Endothelial cell of hepatic sinusoid (primary cell): Measurements from ENCODE around the gene IP6K3.

Source experiments
- in situ Hi-C: cut with HindIII; loops from 2 replicates; pipeline ENCODE4 v1.10.0; 2017; ENCODE audit warnings: low sequenced_read_pairs

IP6K3 gene

DNA sequence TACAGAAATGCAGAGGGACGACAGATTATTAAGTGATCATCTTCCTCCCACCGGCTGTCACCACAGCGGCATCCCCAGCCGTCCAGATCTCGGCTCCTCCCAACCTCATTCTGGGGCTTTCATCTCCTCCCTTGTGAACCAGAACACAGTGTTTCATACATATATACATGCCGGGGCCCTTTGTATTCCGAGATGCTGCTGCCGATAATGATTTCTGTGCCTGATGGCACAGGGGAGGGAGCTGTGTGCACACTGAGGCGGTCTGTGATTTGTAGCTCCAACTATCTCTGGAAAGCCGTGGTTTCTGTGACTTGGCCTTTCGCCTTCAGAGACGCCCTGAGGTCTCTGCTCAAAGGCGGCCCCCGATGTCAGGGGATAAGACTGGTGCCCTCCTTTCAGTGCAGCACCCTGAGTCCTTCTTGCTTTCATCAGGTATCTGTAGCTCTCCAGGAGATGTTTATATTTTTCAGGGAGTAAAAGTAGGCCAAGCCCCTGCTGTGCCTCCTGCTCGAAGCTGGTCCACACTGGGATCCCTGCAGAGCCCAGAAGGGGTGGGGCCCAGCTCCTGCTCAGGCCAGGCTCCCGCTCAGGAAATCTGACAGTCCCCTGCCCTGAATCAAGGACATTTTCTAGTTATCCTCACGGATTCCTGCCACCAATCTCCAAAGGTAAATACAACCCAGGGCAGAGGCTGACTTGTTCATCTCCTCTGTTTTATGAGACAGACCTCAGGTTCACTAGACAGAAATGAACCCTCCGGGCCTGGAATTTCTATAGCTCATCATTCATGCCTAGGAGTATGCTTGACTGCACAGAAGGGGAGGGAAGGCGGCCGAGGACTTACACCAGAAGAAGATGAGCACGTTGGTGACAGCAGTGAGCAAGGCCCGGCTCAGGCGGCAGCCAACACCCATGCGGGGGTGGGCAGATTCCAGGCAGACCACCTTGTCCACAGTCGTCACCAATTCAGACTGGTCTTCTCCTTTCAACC, 31.0 kb upstream of the IP6K3 start:
- in situ Hi-C loops, result no loop called here

DNA sequence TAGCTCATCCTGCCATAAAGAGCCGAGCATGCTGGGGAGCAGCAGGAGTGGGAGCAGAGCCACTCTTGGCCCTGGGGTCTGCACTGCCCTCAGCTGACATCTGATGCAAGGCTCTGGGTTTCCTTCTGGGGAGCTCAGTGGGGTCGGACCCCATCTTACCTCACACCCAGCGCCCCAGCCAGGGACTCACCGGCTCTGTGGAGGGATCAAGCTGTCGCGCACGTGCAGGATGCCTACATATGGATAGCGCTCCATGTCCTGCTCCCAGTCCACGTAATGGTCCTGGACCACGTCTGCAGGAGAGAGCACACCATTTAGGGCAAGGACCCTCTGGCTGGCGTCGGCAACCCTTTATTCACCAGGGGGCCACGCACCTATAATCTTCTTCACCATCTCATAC, 30.1 kb upstream of the IP6K3 start:
- in situ Hi-C loops, result no loop called here

DNA sequence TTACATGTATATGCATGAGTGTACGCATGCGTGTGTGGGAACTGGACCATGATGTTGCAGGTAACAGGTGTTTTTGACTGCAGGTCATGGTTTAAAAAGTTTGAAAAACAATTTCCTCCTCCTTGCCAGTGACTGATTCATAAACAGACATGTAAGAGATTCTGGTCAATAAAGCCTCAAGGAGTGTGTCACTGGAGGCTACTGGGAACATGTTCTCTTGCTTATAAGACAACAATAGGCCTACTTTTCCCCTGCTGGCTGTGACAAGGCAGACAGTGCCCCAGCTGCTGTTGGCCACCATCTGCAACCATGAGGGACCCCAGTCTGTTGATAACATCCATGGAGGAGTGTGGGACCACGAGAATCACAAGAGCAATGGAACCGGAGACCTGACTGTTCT, 29.5 kb upstream of the IP6K3 start:
- in situ Hi-C loops, result no loop called here

DNA sequence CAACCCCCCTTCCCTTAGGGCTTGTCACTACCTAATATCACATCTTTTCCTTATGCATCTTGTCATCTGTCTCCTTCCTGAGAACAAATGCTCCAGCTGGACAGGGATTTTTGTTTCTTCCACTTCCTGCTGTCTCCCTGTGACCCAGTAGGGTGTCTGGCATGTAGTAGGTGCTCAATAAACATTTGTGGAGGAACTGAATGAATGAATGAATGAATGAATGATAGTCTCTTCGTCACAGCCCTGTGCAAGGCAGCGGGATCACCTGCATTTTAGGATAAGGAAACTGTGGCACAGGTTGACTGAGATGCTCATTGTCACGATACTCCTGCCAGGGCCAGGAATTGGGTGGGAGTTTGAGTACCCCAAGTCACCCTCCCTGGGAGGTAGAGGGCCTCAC, 28.1 kb upstream of the IP6K3 start:
- in situ Hi-C loops, result loop anchor here (25.0 kb wide), 1 partner anchor 363 kb away; the partner anchor contains the start of gene GRM4

DNA sequence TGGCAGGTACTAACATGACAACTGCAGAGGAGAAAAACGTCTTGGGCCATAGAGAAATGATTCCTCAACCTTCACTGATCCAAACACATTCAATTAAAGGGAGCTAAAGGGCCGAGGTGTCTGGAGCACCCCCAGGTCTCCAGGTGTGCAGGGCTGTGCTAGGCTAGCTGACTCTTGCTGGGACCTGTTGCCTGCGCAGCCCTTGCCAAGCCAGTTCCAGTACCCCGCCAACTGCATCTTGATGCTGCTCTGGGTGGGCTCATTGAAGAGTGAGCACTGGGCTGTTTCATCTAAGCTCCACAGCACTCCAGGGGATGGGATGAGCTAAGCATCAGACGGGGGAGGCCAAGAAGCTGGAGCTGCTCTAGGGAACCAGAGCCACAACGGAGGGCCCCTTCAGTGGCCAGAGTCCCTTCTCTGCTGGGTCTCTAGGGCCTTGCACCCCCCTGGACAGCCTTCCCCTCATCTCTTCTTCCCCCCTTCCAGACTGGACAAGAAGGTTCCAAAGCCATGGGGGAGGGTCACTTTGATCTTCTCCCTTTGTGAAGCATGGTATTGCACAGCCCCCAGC, 26.3 kb upstream of the IP6K3 start:
- in situ Hi-C loops, result loop anchor here (25.0 kb wide), 1 partner anchor 364 kb away; the partner anchor contains the start of gene GRM4

DNA sequence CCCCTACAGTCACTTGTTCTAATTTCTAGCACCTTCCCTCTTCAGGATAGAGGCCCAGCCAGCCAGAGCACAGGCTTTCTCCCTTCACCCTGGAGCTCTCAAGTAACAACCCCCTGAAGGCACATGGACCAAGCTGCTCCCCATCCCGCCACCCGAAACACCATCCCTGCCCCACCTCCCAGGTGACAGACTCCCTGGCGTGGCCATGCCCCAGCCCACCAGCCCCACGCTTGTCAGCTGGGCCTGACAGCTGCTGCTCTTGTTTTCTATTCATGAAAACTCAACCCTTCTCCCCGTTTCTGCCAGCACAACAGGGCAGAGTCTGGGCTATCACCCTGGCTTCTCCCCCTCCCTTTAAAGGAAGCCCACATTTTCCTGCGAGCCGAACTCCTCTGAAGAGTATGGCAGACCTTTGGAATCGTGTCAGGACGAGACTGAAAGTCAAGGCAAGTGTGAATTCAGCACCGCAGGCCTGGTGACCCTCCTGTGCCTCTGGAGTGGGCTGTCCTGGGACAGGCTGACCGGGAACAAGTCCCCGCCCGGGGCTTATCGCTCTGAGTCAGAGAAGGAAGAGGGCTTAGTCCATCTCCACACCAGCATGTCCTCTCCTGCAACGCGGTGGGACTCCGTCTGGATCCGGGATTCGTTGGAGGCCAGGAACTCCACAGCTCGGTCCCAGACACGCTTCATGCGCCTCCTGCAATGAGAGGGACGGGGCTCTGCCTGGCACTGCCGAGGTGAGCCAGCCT, 25.6 kb upstream of the IP6K3 start:
- in situ Hi-C loops, result loop anchor here (25.0 kb wide), 1 partner anchor 365 kb away; the partner anchor contains the start of gene GRM4

DNA sequence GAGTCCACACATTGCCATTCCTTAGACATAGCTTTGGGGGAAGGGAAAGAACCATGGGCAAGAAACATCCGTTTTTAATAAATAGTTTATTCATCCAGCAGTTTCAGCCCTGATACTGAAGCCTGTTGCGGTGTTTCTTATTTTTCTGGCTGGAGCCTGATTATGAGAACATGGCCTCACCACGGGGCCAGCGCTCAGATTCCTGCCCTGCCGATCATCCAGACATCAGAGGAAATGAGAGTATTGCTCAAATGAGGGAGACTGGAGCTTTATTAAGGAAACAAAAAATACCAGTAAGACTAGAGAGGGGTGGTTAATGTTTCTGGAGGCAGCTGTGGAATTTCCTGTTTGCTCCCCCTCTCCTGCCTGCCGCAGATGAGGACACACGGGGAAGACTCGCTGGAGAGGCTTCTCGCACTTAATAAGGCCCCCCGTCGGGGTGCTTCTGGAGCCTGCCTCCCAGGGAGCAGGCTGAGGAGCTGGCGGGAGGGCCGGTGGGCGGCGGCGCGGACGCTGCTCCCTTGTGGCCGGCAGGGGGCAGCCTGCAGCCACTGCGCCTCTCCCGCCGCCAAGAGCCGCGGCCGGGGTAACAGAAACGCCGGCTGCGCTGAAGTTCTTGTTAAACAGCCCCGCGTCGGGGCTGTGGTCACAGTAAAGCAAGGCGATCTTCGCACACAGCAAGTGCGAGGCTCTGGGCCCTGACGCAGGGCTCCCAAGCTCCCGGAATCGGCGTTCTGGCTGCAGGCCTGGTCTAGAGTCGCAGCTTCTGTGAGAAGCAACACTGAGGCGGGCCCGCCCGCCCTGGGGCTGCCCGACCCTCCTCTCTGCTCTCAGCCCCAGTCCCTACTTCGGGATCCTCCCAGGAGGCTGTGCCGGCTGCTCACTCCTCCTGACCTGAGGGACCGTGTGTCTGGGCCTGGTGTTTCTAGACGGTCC, 24.7 kb upstream of the IP6K3 start:
- in situ Hi-C loops, result loop anchor here (25.0 kb wide), 1 partner anchor 366 kb away; the partner anchor contains the start of gene GRM4

DNA sequence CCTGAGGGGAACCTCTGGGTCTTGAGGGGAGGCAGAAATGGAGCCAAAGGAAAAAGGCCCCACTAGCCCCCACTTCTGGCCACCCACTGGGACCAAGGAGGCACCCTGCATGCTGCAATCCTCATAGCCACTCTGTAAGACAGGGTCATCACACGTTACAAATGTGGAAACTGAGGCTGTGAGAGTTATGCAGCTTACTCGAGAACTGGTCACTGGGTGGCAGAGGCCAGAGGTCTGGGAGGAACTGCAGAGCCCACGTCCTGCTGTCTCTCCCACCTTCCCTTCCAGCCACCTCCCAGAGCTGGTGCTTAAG, 24.1 kb upstream of the IP6K3 start:
- in situ Hi-C loops, result loop anchor here (25.0 kb wide), 1 partner anchor 367 kb away; the partner anchor contains the start of gene GRM4

DNA sequence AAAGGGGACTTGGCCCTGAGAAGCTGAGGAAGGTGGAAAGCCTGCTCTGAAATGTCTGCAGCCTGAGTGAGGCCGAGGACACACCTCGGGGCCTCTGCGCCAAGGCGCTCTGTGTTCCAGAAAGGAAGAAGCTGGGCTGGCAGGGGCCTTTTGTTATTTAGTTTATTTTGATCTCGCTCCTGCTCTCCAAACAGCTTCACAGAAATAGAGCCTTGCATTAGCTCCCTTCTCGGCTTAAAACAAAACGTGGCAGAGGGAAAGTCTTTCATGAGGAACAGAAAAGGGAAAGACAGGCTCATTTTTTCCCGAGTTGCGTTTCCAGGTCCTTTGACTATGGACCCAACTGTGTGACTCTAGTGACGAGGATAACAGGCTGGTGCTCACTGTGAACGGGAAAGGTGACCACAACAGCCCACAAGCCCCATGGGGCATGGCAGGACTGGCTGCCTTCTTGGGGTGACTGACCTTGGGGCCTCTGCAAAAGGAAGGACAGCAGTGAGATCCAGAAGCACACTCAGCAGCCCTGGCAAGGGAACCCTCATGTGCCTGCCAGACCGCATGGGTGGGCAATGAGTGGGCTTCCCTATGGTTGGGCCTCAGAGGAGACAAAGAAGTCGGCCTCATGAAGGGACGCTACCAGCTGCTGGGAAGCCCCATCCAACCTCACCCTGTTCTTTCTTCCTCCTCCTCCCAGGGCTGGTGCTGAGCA, 23.6 kb upstream of the IP6K3 start:
- in situ Hi-C loops, result loop anchor here (25.0 kb wide), 1 partner anchor 367 kb away; the partner anchor contains the start of gene GRM4

DNA sequence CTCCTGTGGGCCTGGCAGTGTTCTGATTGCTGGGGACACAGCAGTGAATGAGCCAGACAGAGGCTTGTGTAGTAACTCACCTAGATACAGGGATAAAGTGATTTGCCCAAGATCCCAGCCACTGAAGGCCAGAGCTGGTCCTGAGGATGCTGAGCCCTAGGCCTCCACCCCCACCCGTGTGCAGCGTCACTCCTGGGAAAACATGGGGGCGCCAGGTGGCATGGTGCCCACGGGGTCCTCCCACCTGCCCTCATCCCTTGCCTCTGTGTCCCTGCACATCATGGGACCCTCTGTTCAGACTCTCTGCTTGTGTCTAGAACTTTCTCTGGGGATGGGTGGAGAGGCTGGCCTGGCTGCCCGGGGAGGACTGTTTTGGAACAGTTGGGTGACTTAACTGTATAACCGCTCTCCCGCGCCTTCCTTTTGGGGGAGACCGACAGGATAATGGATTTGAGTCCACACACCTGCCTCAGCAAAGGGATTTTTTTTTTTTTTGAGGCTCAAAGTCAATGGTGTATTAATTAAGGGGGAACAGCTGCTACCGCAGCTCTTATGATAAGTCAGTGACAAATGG, 22.6 kb upstream of the IP6K3 start:
- in situ Hi-C loops, result loop anchor here (5.0 to 25.0 kb wide), 2 partner anchors 178 to 368 kb away; partner anchors contain the start of gene GRM4

DNA sequence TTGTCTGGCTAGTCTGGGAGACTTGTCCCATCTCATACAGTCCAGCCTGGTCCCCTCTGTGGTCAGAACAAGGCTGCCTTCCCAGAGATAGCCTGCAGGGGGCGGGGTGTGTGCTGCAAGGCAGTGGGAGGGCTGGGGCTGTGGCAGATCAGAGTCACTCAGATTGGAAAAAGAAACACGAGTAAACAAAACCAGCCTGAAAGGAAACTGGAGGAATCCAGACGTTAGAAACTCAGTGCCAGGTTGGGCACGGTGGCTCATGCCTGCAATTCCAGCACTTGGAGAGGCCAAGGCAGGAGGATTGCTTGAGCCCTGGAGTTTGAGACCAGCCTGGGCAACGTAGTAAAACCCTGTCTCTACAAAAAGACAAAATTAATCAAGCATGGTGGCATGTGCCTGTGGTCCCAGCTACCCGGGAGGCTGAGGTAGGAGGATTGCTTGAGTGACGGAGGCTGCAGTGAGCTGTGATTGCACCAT, 22.0 kb upstream of the IP6K3 start:
- in situ Hi-C loops, result loop anchor here (5.0 to 25.0 kb wide), 2 partner anchors 179 to 369 kb away; partner anchors contain the start of gene GRM4

DNA sequence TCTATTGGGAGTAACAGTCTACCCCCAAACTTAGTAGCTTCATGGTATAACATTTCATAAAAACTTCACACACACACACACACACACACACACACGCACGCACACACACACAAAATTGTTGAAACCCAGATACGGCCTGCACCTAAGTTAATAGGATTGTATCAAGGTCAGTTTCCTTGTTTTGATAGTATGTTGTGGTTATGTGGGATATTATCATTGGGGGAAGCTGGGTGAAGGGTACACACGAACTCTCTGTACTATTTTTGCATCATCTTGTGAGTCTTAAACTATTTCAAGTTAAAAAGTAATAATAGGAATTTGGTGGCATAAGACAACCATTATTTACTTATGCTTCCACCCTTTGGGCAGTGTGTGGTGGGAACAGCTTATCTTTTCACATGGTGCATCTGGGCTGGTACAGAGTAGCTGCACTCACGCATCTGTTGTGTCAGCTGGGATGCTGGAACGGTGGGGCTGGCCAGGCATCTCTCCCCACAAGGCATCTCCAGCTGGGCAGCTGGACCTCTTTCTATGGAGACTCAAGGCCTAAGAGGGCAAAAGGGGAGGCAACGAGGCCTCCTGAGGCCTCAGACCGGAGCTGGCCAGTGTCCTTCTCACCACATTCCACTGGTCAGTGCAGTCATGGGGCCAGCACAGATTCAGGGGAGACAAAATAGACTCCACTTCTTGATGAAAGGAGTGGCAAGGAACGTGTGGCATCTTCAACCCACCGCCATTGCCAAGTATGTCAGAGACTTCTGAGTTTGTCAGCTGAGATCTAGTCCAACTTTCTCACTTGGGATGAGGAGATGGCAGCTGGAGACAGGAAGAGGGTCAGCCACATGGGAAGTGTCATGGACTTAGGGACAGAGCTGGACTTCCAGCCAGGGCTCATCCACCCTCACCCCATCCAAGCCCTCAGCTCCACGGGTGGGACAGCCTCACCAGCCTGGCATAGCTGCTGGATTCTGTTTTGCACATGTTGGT, 20.5 kb upstream of the IP6K3 start:
- in situ Hi-C loops, result loop anchor here (5.0 to 25.0 kb wide), 2 partner anchors 180 to 370 kb away; partner anchors contain the start of gene GRM4

DNA sequence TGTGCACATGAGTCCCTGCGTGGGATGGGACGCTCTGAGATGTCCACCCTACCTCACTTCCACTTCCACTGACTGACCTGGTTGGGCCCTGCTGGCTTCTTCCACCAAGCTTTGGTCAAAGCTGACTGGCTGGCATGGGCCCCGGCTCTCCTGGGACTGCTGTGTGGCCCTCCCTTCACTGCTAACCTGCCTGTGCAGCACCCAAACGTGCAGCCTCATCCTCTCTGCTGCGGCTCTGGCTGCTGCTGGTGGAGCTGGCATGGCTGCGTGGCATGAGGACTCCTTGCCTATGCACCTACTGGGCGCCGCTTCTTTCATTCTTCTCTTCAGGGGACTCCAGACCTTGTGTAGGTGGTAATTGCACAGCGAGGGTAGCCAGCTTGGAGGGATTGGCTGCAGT, 18.7 kb upstream of the IP6K3 start:
- in situ Hi-C loops, result loop anchor here (5.0 to 25.0 kb wide), 2 partner anchors 182 to 372 kb away; partner anchors contain the start of gene GRM4

DNA sequence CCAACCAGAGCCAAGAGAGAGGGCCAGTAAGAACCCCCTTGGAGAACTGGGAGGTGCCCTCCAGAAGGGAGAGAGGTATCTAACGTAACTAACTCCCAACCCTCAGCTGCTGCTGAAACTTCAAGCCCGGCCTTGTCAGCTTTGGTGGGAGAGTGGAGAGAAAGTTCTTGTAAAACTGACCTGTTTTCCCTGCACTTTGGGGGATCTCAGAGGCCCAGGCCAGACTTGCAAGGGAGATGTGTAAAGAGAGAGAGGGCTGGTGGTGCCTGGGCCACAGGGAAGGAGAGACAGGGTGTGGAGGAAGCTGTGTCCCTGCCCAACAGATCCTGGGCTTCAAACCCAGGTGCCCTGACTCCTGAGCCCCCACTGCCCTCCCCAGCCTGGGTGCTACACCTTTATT, 17.3 kb upstream of the IP6K3 start:
- in situ Hi-C loops, result loop anchor here (5.0 to 25.0 kb wide), 2 partner anchors 53 to 373 kb away; partner anchors contain the start of gene GRM4

DNA sequence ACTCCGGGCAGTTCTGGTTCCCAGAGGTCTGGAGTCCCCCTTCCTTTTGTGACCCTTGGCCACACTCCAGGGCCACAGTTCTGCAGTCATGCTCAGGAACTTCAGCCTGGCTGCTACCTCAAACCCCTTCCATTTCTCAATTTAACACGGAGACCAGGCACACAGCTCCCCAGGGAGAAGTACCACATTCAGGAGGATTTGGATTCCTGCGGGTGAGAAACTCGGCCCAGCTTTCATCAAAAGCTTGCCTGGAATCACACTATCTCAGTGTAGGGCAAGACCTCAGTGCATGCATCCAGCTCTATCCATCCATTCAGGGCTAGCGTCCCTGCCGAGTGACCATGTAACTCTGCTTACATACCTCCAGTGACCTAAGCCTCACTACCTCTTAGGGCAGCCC, 16.8 kb upstream of the IP6K3 start:
- in situ Hi-C loops, result loop anchor here (5.0 to 25.0 kb wide), 2 partner anchors 54 to 374 kb away; partner anchors contain the start of gene GRM4

DNA sequence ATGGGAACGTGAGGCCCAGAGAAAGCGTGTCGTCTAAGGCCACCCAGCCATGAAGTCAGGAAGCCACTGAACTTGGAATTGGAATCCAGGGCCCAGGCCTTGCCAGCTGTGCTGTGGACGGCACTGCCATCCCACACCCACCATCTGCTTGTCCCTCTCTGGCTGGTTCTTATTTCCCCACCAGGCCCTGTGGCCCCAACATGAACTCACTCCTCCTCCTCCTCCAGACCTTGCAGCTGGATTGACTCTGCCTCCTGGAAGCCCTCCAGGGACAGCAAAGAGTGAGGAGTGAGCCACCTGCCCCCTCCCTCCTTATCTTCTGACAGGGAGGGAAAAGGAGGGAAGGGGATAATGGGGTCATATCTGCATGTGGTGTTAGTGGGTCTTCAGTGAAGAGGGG, 16.0 kb upstream of the IP6K3 start:
- in situ Hi-C loops, result loop anchor here (5.0 to 25.0 kb wide), 2 partner anchors 55 to 375 kb away; partner anchors contain the start of gene GRM4
